GM18507 (cell line): Measurements from ENCODE around the gene CFAP74.
"Not testable (repeated sequence)": the region's sequence is repeated elsewhere in the genome, so short reads cannot be mapped to it uniquely, and the experiment has no call there.

Experiments
- DNase-seq: peaks from one replicate; pipeline ENCODE4 v3.0.0; 2011; ENCODE audit warnings: low read depth; ENCODE audit not compliant: insufficient read length; ENCODE audit errors: extremely low spot score
- FAIRE-seq: peaks from 2 replicates; lab custom pipeline; 2011; peaks lifted over from hg19 to GRCh38; lab: Jason Lieb, UNC

Gene CFAP74

GRCh38 chr1:1893291-1893985 is 110.1 kb downstream of the CFAP74 start:
- no peak for FAIRE-seq
- DNase-seq = no peak

- FAIRE-seq (no peak), DNase-seq (no peak)
Observed at GRCh38 chr1:1892763-1893120, 110.8 kb downstream of the CFAP74 start.

GRCh38 chr1:1892079-1892762 is 111.4 kb downstream of the CFAP74 start:
- FAIRE-seq (no peak), DNase-seq (no peak)

- DNase-seq (peak; percentile 36), FAIRE-seq (peak; percentile 56)
Observed at GRCh38 chr1:1891349-1892078, 112.1 kb downstream of the CFAP74 start.

- DNase-seq = peak; percentile 96
- peak; percentile 95 for FAIRE-seq
Observed at GRCh38 chr1:1890506-1891348, 112.9 kb downstream of the CFAP74 start, which contains the start of gene GNB1. GNB1 (minus strand) TSS chr1:1891087; CDS start chr1:1825453, 65,634 bp downstream.

GRCh38 chr1:1889847-1890505 is 113.6 kb downstream of the CFAP74 start:
- DNase-seq (peak; percentile 45), FAIRE-seq (peak; percentile 49)

- FAIRE-seq (no peak), DNase-seq (no peak)
Observed at GRCh38 chr1:1889090-1889750, 114.4 kb downstream of the CFAP74 start.

GRCh38 chr1:1883890-1884289 is 119.7 kb downstream of the CFAP74 start:
- FAIRE-seq, DNase-seq: not testable (repeated sequence)

GRCh38 chr1:1883092-1883873 is 120.3 kb downstream of the CFAP74 start:
- DNase-seq (no peak), FAIRE-seq (no peak)

GRCh38 chr1:1881727-1882126 is 121.9 kb downstream of the CFAP74 start:
- FAIRE-seq = no peak
- no peak for DNase-seq

- DNase-seq (no peak), FAIRE-seq (no peak)
Observed at GRCh38 chr1:1880617-1881312, 122.8 kb downstream of the CFAP74 start.

GRCh38 chr1:1879942-1880341 is 123.6 kb downstream of the CFAP74 start:
- DNase-seq (no peak), FAIRE-seq (no peak)

- no peak for DNase-seq
- no peak for FAIRE-seq
Observed at GRCh38 chr1:1877865-1878436, 125.6 kb downstream of the CFAP74 start.

- FAIRE-seq (no peak), DNase-seq (no peak)
Observed at GRCh38 chr1:1876335-1876930, 127.2 kb downstream of the CFAP74 start.

- DNase-seq (no peak), FAIRE-seq (no peak)
Observed at GRCh38 chr1:1875932-1876331, 127.7 kb downstream of the CFAP74 start.

GRCh38 chr1:1874901-1875300 is 128.7 kb downstream of the CFAP74 start:
- no peak for DNase-seq
- FAIRE-seq = no peak

- FAIRE-seq = no peak
Observed at GRCh38 chr1:1873186-1873585, 130.4 kb downstream of the CFAP74 start.

More at GRCh38 chr1:1873186-1873585, 130.4 kb downstream of the CFAP74 start:
- DNase-seq = no peak
